Ovary (tissue), 9 donors: ENCODE results near the gene C1orf21. TPM values are rescaled to one million over a fixed set of nuclear protein-coding genes. Genes with fewer than 3 reads are reported as not detected.
A peak's percentile ranks its signal among the peaks of the same experiment; 100 is the strongest.

ENCODE experiments used
- DNase-seq, 5 donors: peaks; one replicate each; pipeline ENCODE4 v3.0.0-alpha.2; 2019 to 2020
- H3K27ac ChIP-seq, 2 donors: fragments of 200-600 bp; one replicate each; pipeline versions ENCODE4 v1.5.1 to v1.8.0; 2019 to 2022
- H3K27me3 ChIP-seq: fragments of 200-600 bp; one replicate; pipeline ENCODE4 v1.8.0; 2022
- H3K36me3 ChIP-seq: fragments of 200-600 bp; sonication (generic); one replicate; pipeline ENCODE4 v1.5.1; 2019
- H3K4me1 ChIP-seq: one replicate; pipeline ENCODE4 v1.8.1; 2013; ENCODE audit warnings: mild to moderate bottlenecking, moderate library complexity; ENCODE audit not compliant: insufficient read depth
- H3K4me3 ChIP-seq: fragments of 200-600 bp; sonication (generic); one replicate; pipeline ENCODE4 v1.5.1; 2017
- H3K9me3 ChIP-seq, 2 donors: fragments of 200-600 bp in 1 of 2; sonication (generic) in 1 of 2; one replicate each; pipeline versions ENCODE4 v1.5.1 to v1.8.1; 2013 to 2019; ENCODE audit warnings: mild to moderate bottlenecking in 1 of 2, moderate library complexity in 1 of 2
- CTCF ChIP-seq, 3 donors: fragments of 450-650 bp in 2 of 3; fragments of 200-600 bp in 1 of 3; IDR thresholded peaks; one replicate each; pipeline versions ENCODE4 v1.5.1 to v1.8.0; 2016 to 2022; ENCODE audit warnings: antibody characterized with exemption in 3 of 3, mild to moderate bottlenecking in 1 of 3
- EP300 ChIP-seq: sonication (generic); formaldehyde crosslinking; IDR thresholded peaks from one replicate; pipeline ENCODE4 v1.6.1; 2017; ENCODE audit warnings: antibody characterized with exemption
- POLR2A ChIP-seq: fragments of 450-650 bp; IDR thresholded peaks from one replicate; pipeline ENCODE4 v1.6.1; 2017; ENCODE audit warnings: antibody characterized with exemption, mild to moderate bottlenecking, moderate library complexity
- WGBS, 3 donors: extraction: QIAGEN DNeasy Blood & Tissue Kit in 1 of 3; methylation state at CpG; one replicate each; pipeline versions ENCODE4 v1.1.5 to v1.1.7; 2013 to 2017; 5-methylcytosine and 5-hydroxymethylcytosine counted together
- intact Hi-C, 4 donors: fragments of 100-400 bp; cut with DNase I; formaldehyde crosslinking; loops; one replicate each; pipeline versions ENCODE4 v1.11.0 to v1.15.1; 2022 to 2023
- polyA plus RNA-seq, 2 donors: library from polyadenylated mRNA; stranded (reverse); fragments of 200-250 nt in 1 of 2; fragments of 350-450 nt in 1 of 2; fragmentation: Illumina TruSeq in 1 of 2; extraction: RNeasy Lipid Tissue Mini Kit (QIAGEN cat#74804) in 1 of 2; gene quantifications; one replicate each; pipeline ENCODE4 v1.2.3, GENCODE V29; 2013 to 2014
- total RNA-seq, 7 donors: library from RNA; depleted of rRNA in 2 of 7; stranded (reverse); fragments of >200 nt in 2 of 7; fragmentation: NEBNext Ultra II Directional in 3 of 7; extraction: Animal tissue kit (Norgen Biotek cat#: 25700) in 3 of 7; gene quantifications; one replicate each; pipeline versions ENCODE4 v1.1.0 to v1.2.4, GENCODE V29; 2016 to 2023
- donor health status: DM: no; HTN: no; CAD: no; lungs with moderate emphysema.
- donor health status: DM: no; HTN: no; CAD: no.
- donor health status: Bipolar disorder and iron deficiency.
- donor health status: DM: yes; HTN: yes; CAD: no.
- donor health status: DM: no; HTN: no; CAD: no.
- donor health status: DM: yes; HTN: yes; CAD: no.

C1orf21 gene
- total and polyA plus RNA-seq, 9 donors, result 22.9 to 108 (median 59.4) TPM

DNA sequence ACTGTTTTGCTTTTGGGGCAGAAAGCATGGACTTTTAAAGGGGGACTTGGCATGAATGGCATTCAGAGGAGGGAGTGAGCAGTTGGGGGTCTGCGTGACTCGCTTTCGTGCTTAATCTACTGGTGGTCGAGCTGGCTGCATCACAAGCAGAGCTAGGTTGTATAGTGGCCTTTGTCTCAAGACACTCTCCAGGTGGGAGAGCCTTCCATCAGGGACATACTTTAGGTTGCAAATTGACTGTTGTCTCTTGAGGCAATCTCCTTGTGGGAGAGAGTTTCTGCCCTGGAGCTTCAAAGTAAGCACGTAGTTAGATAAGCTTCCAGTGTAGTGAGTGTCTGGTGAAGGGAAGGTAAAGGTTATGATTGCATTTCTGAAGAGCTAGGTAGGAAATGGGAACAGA lies 93.9 kb downstream of the C1orf21 start:
- H3K4me1 ChIP-seq, result peaks cover 24% of the 10 kb centered on the region
- no peak for DNase-seq
- H3K9me3 ChIP-seq, result no peaks in the 10 kb centered on the region
- WGBS, 3 donors, result 94% methylated on average over 5 of the region's 5 CpGs
- H3K36me3 ChIP-seq, result no peaks in the 10 kb centered on the region
- intact Hi-C loops, result loop anchor here in 1 of 4 donors (10.0 kb wide), 1 partner anchor 144 kb away; no protein-coding TSS in a partner anchor
- TF ChIP-seq EP300, result no peak
- TF ChIP-seq CTCF (IDR thresholded peaks at IDR 0.05), result no peak
- no peak for TF ChIP-seq POLR2A
- H3K27ac ChIP-seq, result peak overlapping the region in 1 of 2 donors; percentile 84
- no peaks in the 10 kb centered on the region for H3K27me3 ChIP-seq
- H3K4me3 ChIP-seq, result no peak overlapping the region

- Histone ChIP-seq H3K4me1 (peaks cover 38% of the 10 kb centered on the region), H3K36me3 (no peaks in the 10 kb centered on the region), H3K27ac (peak overlapping the region in 1 of 2 donors; percentile 84), H3K27me3 (no peaks in the 10 kb centered on the region), H3K4me3 (no peak overlapping the region), H3K9me3 (no peaks in the 10 kb centered on the region)
- intact Hi-C loops, result loop anchor here in 1 of 4 donors (10.0 kb wide), 1 partner anchor 143 kb away; no protein-coding TSS in a partner anchor
- TF ChIP-seq EP300 (no peak), POLR2A (no peak), CTCF (IDR thresholded peaks at IDR 0.05) (no peak)
- 9 to 17% (median 12%) methylated on average over 5 of the region's 5 CpGs for WGBS, 3 donors
- peak; percentile 76 to 88 (median 81) for DNase-seq
These were observed 95.3 kb downstream of the C1orf21 start for GRCh38 chr1:184482136-184482535.

DNA sequence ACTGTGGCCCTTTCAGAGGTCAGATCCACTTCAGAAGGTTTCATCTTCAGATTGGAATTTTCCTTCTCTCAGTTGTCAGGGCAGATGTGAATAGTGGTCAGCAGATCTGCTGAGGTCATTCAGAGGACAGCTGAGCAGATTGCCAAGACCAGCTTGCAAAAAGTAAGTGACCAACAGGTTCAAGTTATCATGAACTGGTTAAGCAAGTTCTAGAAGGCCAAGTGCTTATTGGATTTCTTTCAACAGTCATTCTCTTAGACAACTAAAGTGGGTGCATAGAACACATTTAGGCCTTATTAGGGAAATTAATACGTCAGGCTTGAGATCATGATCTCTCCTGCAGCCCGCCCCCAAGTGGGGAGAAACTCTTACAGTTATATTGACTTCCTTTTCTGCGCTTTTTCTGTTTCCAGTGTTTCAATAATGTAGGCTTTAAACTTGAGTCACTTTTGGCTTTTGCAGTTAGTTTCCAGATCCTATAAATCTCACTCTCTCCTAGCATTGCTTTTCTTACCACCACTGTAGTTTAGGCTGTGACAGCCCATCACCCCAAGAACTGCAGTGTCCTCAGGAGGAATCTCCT lies 96.4 kb downstream of the C1orf21 start:
- no peaks in the 10 kb centered on the region for H3K36me3 ChIP-seq
- H3K27ac ChIP-seq, result peak overlapping the region in 1 of 2 donors; percentile 84
- WGBS, 3 donors, result 40 to 69% (median 59%) methylated on average over 3 of the region's 3 CpGs
- TF ChIP-seq EP300, result no peak
- no peak for TF ChIP-seq POLR2A
- TF ChIP-seq CTCF (IDR thresholded peaks at IDR 0.05), result no peak
- peaks cover 38% of the 10 kb centered on the region for H3K4me1 ChIP-seq
- DNase-seq, result peak in 2 of 5 donors; percentile 46 to 52
- no peaks in the 10 kb centered on the region for H3K9me3 ChIP-seq
- no peak overlapping the region for H3K4me3 ChIP-seq
- H3K27me3 ChIP-seq, result no peaks in the 10 kb centered on the region
- intact Hi-C loops, result loop anchor here in 1 of 4 donors (10.0 kb wide), 1 partner anchor 142 kb away; no protein-coding TSS in a partner anchor

DNA sequence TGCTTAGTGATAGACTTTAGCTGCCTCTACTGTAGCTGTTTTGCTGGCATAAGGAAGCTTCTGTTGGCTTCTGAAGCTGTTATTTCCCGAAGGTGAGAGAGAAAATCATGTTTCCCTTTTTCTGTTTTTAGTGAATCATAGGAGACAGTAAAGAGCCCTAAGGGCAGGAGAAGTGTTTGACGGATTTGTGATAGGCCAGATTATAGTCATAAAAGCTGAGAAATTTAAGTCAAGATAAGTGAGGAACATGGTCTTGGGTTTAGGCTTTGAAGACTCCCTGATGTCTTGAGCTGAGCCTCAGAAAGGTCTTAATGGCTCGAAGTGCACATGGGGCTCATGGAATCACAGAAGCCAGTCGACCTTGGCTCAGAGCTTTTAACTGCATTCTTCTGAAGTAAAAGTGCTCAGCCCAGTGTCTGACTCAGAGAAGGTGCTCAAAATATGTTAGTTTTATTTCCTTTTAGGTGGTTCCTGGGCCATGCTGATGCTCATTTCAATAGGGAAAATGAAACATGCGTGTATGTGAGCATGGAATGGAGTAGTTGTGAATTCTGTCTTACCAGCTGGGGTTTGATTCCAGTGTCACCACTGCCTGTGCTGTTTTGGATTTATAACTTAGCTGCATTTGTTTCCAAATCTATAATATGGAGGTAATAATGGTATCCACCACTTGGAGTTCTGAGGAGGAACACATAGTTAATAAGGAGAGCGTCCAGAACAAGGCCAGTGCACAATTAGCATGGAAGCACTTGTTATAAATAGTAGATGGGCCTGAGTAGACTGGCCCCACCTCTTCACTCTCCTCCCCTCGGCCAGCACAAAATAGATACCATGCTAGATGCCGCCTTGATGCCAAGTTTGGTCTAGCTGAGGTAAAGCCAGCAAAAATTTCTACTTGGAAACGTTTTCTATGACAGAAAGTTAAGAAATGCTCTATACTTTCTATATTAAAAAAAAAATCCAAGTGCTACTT lies 99.2 kb downstream of the C1orf21 start:
- intact Hi-C loops, result loop anchor here in 1 of 4 donors (10.0 kb wide), 1 partner anchor 139 kb away; no protein-coding TSS in a partner anchor
- no peak for DNase-seq
- WGBS, 3 donors, result 58 to 61% (median 58%) methylated on average over 9 of the region's 9 CpGs

More for the DNA sequence above, 99.2 kb downstream of the C1orf21 start:
- H3K4me1 ChIP-seq, result peaks cover 37% of the 10 kb centered on the region
- TF ChIP-seq EP300 (no peak), POLR2A (no peak), CTCF (IDR thresholded peaks at IDR 0.05) (no peak)
- peak overlapping the region; percentile 5 to 84 for H3K27ac ChIP-seq
- no peak overlapping the region for H3K4me3 ChIP-seq
- H3K9me3 ChIP-seq, result no peaks in the 10 kb centered on the region
- H3K27me3 ChIP-seq, result no peaks in the 10 kb centered on the region
- H3K36me3 ChIP-seq, result no peaks in the 10 kb centered on the region
